ENCODE measurements around the gene MRGPRG. TPM values are rescaled to one million over a fixed set of nuclear protein-coding genes. Genes with fewer than 3 reads are reported as not detected.
"Not testable (repeated sequence)": the region's sequence is repeated elsewhere in the genome, so short reads cannot be mapped to it uniquely, and the experiment has no call there.

The MRGPRG gene
- total RNA-seq (ENCODE audit: unreplicated experiment), result not detected
- long read RNA-seq, result 0 reads

- no peak within 1 kb of the TSS for H3K27ac Mint-ChIP-seq (ENCODE audit: unreplicated experiment)
- no peaks in the 10 kb centered on the region for H3K36me3 Mint-ChIP-seq (ENCODE audit: unreplicated experiment)
- TF ChIP-seq CTCF (IDR thresholded peaks at IDR 0.05; ENCODE audit: partially characterized antibody, unreplicated experiment), result no peak
- H3K4me1 Mint-ChIP-seq (ENCODE audit: low read depth, unreplicated experiment), result peaks cover 13% of the 10 kb centered on the region
- H3K4me3 Mint-ChIP-seq (ENCODE audit: unreplicated experiment), result no peak within 1 kb of the TSS
- peaks cover 5% of the 10 kb centered on the region for H3K27me3 Mint-ChIP-seq (ENCODE audit: unreplicated experiment)
- peaks cover 3% of the 10 kb centered on the region for H3K9me3 Mint-ChIP-seq (ENCODE audit: unreplicated experiment)
- no peak for DNase-seq
Observed at GRCh38 chr11:3218483-3219280, at the start of gene MRGPRG. Gene MRGPRG, minus strand, starts transcription at chr11:3218813. Its CDS starts 0 bp downstream, at chr11:3218813.

- not testable (repeated sequence) for H3K27me3 Mint-ChIP-seq (ENCODE audit: unreplicated experiment); DNase-seq; H3K4me3 Mint-ChIP-seq (ENCODE audit: unreplicated experiment); H3K36me3 Mint-ChIP-seq (ENCODE audit: unreplicated experiment); H3K4me1 Mint-ChIP-seq (ENCODE audit: low read depth, unreplicated experiment); H3K9me3 Mint-ChIP-seq (ENCODE audit: unreplicated experiment); H3K27ac Mint-ChIP-seq (ENCODE audit: unreplicated experiment)
Observed at GRCh38 chr11:3262548-3262947, 43.9 kb upstream of the MRGPRG start.

- H3K4me3 Mint-ChIP-seq (ENCODE audit: unreplicated experiment); H3K27me3 Mint-ChIP-seq (ENCODE audit: unreplicated experiment); DNase-seq; H3K27ac Mint-ChIP-seq (ENCODE audit: unreplicated experiment); H3K36me3 Mint-ChIP-seq (ENCODE audit: unreplicated experiment); H3K9me3 Mint-ChIP-seq (ENCODE audit: unreplicated experiment); H3K4me1 Mint-ChIP-seq (ENCODE audit: low read depth, unreplicated experiment): not testable (repeated sequence)
Observed at GRCh38 chr11:3261831-3262230, 43.2 kb upstream of the MRGPRG start.

- not testable (repeated sequence) for H3K27me3 Mint-ChIP-seq (ENCODE audit: unreplicated experiment); H3K36me3 Mint-ChIP-seq (ENCODE audit: unreplicated experiment); H3K9me3 Mint-ChIP-seq (ENCODE audit: unreplicated experiment); DNase-seq; H3K27ac Mint-ChIP-seq (ENCODE audit: unreplicated experiment); H3K4me3 Mint-ChIP-seq (ENCODE audit: unreplicated experiment); H3K4me1 Mint-ChIP-seq (ENCODE audit: low read depth, unreplicated experiment)
Observed at GRCh38 chr11:3257509-3257908, 38.9 kb upstream of the MRGPRG start.

- not testable (repeated sequence) for H3K27me3 Mint-ChIP-seq (ENCODE audit: unreplicated experiment); H3K4me3 Mint-ChIP-seq (ENCODE audit: unreplicated experiment); DNase-seq; H3K36me3 Mint-ChIP-seq (ENCODE audit: unreplicated experiment); H3K9me3 Mint-ChIP-seq (ENCODE audit: unreplicated experiment); H3K4me1 Mint-ChIP-seq (ENCODE audit: low read depth, unreplicated experiment)
- H3K27ac Mint-ChIP-seq (ENCODE audit: unreplicated experiment), result peak overlapping the region; percentile 55
Observed at GRCh38 chr11:3255241-3255640, 36.6 kb upstream of the MRGPRG start.

GRCh38 chr11:3254773-3255172 lies 36.2 kb upstream of the MRGPRG start:
- H3K27me3 Mint-ChIP-seq (ENCODE audit: unreplicated experiment); H3K4me1 Mint-ChIP-seq (ENCODE audit: low read depth, unreplicated experiment); DNase-seq; H3K9me3 Mint-ChIP-seq (ENCODE audit: unreplicated experiment); H3K36me3 Mint-ChIP-seq (ENCODE audit: unreplicated experiment); H3K27ac Mint-ChIP-seq (ENCODE audit: unreplicated experiment); H3K4me3 Mint-ChIP-seq (ENCODE audit: unreplicated experiment): not testable (repeated sequence)

- no peaks in the 10 kb centered on the region for H3K27me3 Mint-ChIP-seq (ENCODE audit: unreplicated experiment)
- peaks cover 4% of the 10 kb centered on the region for H3K36me3 Mint-ChIP-seq (ENCODE audit: unreplicated experiment)
- H3K4me1 Mint-ChIP-seq (ENCODE audit: low read depth, unreplicated experiment), result no peaks in the 10 kb centered on the region
- H3K4me3 Mint-ChIP-seq (ENCODE audit: unreplicated experiment), result no peak overlapping the region
- DNase-seq, result no peak
- H3K27ac Mint-ChIP-seq (ENCODE audit: unreplicated experiment), result no peak overlapping the region
- TF ChIP-seq CTCF (IDR thresholded peaks at IDR 0.05; ENCODE audit: partially characterized antibody, unreplicated experiment), result no peak
- peaks cover 5% of the 10 kb centered on the region for H3K9me3 Mint-ChIP-seq (ENCODE audit: unreplicated experiment)
Observed at GRCh38 chr11:3245071-3245470, 26.5 kb upstream of the MRGPRG start.
